SK-N-SH treated with all-trans-retinoic acid at 6 μM for 48 hours (cell line): ENCODE results near the gene LRRC7.

Experiments used
- ATAC-seq: fragments of 200-7000 bp; cut with Tn5 transposase; 3 replicates; pipeline ENCODE4 v1.9.1; 2020; ENCODE audit warnings: mild to moderate bottlenecking, moderate library complexity
- ARNTL ChIP-seq: fragments of 450-650 bp; formaldehyde crosslinking; IDR thresholded peaks from 2 replicates; pipeline ENCODE4 v1.5.0; 2020; ENCODE audit warnings: low read depth, mild to moderate bottlenecking, moderate library complexity, borderline replicate concordance
- CSDC2 ChIP-seq: fragments of 250-450 bp; sonication (Bioruptor Pico); IDR thresholded peaks from 2 replicates; pipeline ENCODE4 v1.5.0; 2020; ENCODE audit warnings: mild to moderate bottlenecking, moderate library complexity
- ESRRG ChIP-seq: fragments of 250-450 bp; sonication (Bioruptor Pico); IDR thresholded peaks from 2 replicates; pipeline ENCODE4 v1.6.1; 2021; ENCODE audit warnings: mild to moderate bottlenecking
- GLIS3 ChIP-seq: fragments of 250-450 bp; sonication (Bioruptor Pico); IDR thresholded peaks from 2 replicates; pipeline ENCODE4 v1.5.0; 2020; ENCODE audit warnings: mild to moderate bottlenecking, moderate library complexity
- ISL1 ChIP-seq: fragments of 250-450 bp; sonication (Bioruptor Pico); IDR thresholded peaks from 2 replicates; pipeline ENCODE4 v2.1.2; 2022; ENCODE audit warnings: mild to moderate bottlenecking, moderate library complexity
- OSR1 ChIP-seq: fragments of 250-450 bp; sonication (Bioruptor Pico); IDR thresholded peaks from 2 replicates; pipeline ENCODE4 v1.8.0; 2022; ENCODE audit warnings: moderate library complexity, mild to moderate bottlenecking, inconsistent platforms
- PPARA ChIP-seq: fragments of 250-450 bp; sonication (Bioruptor Pico); IDR thresholded peaks from 2 replicates; pipeline ENCODE4 v1.5.0; 2020; ENCODE audit warnings: mild to moderate bottlenecking, borderline replicate concordance
- RARB ChIP-seq: fragments of 250-450 bp; sonication (Bioruptor Pico); IDR thresholded peaks from 2 replicates; pipeline ENCODE4 v1.8.0; 2021; ENCODE audit warnings: mild to moderate bottlenecking, moderate library complexity
- SNAI2 ChIP-seq: fragments of 250-450 bp; sonication (Bioruptor Pico); IDR thresholded peaks from 2 replicates; pipeline ENCODE4 v1.5.0; 2020; ENCODE audit warnings: mild to moderate bottlenecking, moderate library complexity
- TCF4 ChIP-seq: fragments of 250-450 bp; sonication (Bioruptor Pico); IDR thresholded peaks from 2 replicates; pipeline ENCODE4 v1.8.0; 2021; ENCODE audit warnings: mild to moderate bottlenecking, moderate library complexity, borderline replicate concordance
- TOX ChIP-seq: fragments of 250-450 bp; sonication (Bioruptor Pico); IDR thresholded peaks from 2 replicates; pipeline ENCODE4 v1.8.0; 2021; ENCODE audit warnings: mild to moderate bottlenecking, moderate library complexity, borderline replicate concordance
- ZC3H10 ChIP-seq: fragments of 250-450 bp; sonication (Bioruptor Pico); IDR thresholded peaks from 2 replicates; pipeline ENCODE4 v1.5.1; 2021; ENCODE audit warnings: mild to moderate bottlenecking, moderate library complexity
- ZFP3 ChIP-seq: fragments of 250-450 bp; sonication (Bioruptor Pico); IDR thresholded peaks from 2 replicates; pipeline ENCODE4 v1.5.0; 2020; ENCODE audit warnings: mild to moderate bottlenecking, moderate library complexity
- ZFP30 ChIP-seq: fragments of 450-650 bp; formaldehyde crosslinking; IDR thresholded peaks from 2 replicates; pipeline ENCODE4 v1.5.0; 2022; ENCODE audit warnings: mild to moderate bottlenecking, moderate library complexity
- ZNF565 ChIP-seq: fragments of 450-650 bp; formaldehyde crosslinking; conservative IDR thresholded peaks from 2 replicates; pipeline ENCODE4 v1.5.0; 2020; ENCODE audit warnings: low read depth, mild to moderate bottlenecking, moderate library complexity
- ZNF70 ChIP-seq: fragments of 450-650 bp; formaldehyde crosslinking; IDR thresholded peaks from 2 replicates; pipeline ENCODE4 v1.5.0; 2020; ENCODE audit warnings: mild to moderate bottlenecking, moderate library complexity
- ZNF8 ChIP-seq: fragments of 450-650 bp; formaldehyde crosslinking; IDR thresholded peaks from 2 replicates; pipeline ENCODE4 v1.5.0; 2020; ENCODE audit warnings: mild to moderate bottlenecking, moderate library complexity
- TF ChIP-seq, protein P1 (sequence below): fragments of 250-450 bp; sonication (Bioruptor Pico); IDR thresholded peaks from 2 replicates; pipeline ENCODE4 v1.8.0; 2021; ENCODE audit warnings: low read depth, mild to moderate bottlenecking, moderate library complexity, borderline replicate concordance
- TF ChIP-seq, protein P2 (sequence below): fragments of 250-450 bp; sonication (Bioruptor Pico); IDR thresholded peaks from 2 replicates; pipeline ENCODE4 v1.5.0; 2020; ENCODE audit warnings: mild to moderate bottlenecking, moderate library complexity
- TF ChIP-seq, protein P3 (sequence below): fragments of 250-450 bp; sonication (Bioruptor Pico); IDR thresholded peaks from 2 replicates; pipeline ENCODE4 v1.5.1; 2020; ENCODE audit warnings: low read depth, mild to moderate bottlenecking, moderate library complexity
- TF ChIP-seq, protein P4 (sequence below): fragments of 250-450 bp; sonication (Bioruptor Pico); IDR thresholded peaks from 2 replicates; pipeline ENCODE4 v1.8.0; 2020; ENCODE audit warnings: mild to moderate bottlenecking, moderate library complexity, borderline replicate concordance

LRRC7 gene

DNA sequence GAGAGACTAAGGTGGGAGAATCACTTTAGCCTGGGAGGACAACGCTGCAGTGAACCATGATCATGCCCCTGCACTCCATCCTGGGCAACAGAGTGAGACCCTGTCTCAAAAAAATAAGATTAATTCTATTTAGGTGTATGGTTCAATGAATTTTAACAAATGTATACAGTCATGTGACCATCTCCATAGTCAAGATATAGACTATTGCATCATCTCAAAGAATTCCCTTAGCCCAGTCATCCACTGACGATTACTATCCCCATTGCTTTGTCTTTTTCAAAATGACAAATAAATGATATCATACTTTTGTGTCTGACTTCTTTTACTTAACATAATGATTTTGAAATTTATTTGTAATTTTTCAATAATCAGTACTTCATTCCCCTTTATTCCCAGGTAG lies 260.0 kb downstream of the LRRC7 start:
- ATAC-seq = no peak
- TF ChIP-seq, protein P1, sequence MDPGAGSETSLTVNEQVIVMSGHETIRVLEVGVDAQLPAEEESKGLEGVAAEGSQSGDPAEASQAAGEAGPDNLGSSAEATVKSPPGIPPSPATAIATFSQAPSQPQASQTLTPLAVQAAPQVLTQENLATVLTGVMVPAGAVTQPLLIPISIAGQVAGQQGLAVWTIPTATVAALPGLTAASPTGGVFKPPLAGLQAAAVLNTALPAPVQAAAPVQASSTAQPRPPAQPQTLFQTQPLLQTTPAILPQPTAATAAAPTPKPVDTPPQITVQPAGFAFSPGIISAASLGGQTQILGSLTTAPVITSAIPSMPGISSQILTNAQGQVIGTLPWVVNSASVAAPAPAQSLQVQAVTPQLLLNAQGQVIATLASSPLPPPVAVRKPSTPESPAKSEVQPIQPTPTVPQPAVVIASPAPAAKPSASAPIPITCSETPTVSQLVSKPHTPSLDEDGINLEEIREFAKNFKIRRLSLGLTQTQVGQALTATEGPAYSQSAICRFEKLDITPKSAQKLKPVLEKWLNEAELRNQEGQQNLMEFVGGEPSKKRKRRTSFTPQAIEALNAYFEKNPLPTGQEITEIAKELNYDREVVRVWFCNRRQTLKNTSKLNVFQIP (CRISPR knock-in tag) = no peak
- TF ChIP-seq ARNTL (no peak), RARB (CRISPR knock-in tag) (no peak), ZFP30 (CRISPR knock-in tag) (no peak), SNAI2 (no peak), ZNF565 (CRISPR knock-in tag) (no peak), TCF4 (CRISPR knock-in tag) (no peak), CSDC2 (CRISPR knock-in tag) (no peak), ZFP3 (CRISPR knock-in tag) (no peak), ZNF8 (CRISPR knock-in tag) (no peak), TOX (CRISPR knock-in tag) (no peak), PPARA (CRISPR knock-in tag) (no peak), ESRRG (CRISPR knock-in tag) (no peak), ZC3H10 (CRISPR knock-in tag) (no peak), OSR1 (CRISPR knock-in tag) (no peak), ZNF70 (CRISPR knock-in tag) (no peak)
- TF ChIP-seq, protein P2, sequence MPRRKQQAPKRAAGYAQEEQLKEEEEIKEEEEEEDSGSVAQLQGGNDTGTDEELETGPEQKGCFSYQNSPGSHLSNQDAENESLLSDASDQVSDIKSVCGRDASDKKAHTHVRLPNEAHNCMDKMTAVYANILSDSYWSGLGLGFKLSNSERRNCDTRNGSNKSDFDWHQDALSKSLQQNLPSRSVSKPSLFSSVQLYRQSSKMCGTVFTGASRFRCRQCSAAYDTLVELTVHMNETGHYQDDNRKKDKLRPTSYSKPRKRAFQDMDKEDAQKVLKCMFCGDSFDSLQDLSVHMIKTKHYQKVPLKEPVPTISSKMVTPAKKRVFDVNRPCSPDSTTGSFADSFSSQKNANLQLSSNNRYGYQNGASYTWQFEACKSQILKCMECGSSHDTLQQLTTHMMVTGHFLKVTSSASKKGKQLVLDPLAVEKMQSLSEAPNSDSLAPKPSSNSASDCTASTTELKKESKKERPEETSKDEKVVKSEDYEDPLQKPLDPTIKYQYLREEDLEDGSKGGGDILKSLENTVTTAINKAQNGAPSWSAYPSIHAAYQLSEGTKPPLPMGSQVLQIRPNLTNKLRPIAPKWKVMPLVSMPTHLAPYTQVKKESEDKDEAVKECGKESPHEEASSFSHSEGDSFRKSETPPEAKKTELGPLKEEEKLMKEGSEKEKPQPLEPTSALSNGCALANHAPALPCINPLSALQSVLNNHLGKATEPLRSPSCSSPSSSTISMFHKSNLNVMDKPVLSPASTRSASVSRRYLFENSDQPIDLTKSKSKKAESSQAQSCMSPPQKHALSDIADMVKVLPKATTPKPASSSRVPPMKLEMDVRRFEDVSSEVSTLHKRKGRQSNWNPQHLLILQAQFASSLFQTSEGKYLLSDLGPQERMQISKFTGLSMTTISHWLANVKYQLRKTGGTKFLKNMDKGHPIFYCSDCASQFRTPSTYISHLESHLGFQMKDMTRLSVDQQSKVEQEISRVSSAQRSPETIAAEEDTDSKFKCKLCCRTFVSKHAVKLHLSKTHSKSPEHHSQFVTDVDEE (CRISPR knock-in tag) = no peak
- TF ChIP-seq, protein P3, sequence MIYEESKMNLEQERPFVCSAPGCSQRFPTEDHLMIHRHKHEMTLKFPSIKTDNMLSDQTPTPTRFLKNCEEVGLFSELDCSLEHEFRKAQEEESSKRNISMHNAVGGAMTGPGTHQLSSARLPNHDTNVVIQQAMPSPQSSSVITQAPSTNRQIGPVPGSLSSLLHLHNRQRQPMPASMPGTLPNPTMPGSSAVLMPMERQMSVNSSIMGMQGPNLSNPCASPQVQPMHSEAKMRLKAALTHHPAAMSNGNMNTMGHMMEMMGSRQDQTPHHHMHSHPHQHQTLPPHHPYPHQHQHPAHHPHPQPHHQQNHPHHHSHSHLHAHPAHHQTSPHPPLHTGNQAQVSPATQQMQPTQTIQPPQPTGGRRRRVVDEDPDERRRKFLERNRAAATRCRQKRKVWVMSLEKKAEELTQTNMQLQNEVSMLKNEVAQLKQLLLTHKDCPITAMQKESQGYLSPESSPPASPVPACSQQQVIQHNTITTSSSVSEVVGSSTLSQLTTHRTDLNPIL (CRISPR knock-in tag) = no peak
- TF ChIP-seq, protein P4, sequence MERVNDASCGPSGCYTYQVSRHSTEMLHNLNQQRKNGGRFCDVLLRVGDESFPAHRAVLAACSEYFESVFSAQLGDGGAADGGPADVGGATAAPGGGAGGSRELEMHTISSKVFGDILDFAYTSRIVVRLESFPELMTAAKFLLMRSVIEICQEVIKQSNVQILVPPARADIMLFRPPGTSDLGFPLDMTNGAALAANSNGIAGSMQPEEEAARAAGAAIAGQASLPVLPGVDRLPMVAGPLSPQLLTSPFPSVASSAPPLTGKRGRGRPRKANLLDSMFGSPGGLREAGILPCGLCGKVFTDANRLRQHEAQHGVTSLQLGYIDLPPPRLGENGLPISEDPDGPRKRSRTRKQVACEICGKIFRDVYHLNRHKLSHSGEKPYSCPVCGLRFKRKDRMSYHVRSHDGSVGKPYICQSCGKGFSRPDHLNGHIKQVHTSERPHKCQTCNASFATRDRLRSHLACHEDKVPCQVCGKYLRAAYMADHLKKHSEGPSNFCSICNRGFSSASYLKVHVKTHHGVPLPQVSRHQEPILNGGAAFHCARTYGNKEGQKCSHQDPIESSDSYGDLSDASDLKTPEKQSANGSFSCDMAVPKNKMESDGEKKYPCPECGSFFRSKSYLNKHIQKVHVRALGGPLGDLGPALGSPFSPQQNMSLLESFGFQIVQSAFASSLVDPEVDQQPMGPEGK (CRISPR knock-in tag) = no peak

DNA sequence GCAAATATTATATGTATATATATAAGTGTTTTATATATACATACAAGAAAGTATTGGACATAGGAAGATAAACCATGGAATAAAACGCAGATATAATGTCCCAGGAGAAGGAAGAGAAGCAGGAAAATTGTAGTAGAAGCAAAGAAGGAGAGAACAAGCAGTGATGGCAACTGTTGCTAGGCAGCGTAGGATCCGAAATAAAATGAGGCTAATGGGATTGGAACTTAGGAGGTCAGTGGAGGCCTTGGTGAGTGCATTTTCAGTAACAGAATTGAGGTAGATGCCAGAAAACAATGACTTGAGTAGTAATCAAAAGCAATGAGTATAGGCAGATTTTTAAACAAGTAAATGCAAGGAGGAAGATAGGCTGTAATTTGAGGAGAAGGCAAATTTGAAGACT lies 265.8 kb downstream of the LRRC7 start:
- no peak for ATAC-seq
- TF ChIP-seq RARB (CRISPR knock-in tag) (no peak), GLIS3 (CRISPR knock-in tag) (no peak)
- TF ChIP-seq, protein P2 (CRISPR knock-in tag) = no peak

DNA sequence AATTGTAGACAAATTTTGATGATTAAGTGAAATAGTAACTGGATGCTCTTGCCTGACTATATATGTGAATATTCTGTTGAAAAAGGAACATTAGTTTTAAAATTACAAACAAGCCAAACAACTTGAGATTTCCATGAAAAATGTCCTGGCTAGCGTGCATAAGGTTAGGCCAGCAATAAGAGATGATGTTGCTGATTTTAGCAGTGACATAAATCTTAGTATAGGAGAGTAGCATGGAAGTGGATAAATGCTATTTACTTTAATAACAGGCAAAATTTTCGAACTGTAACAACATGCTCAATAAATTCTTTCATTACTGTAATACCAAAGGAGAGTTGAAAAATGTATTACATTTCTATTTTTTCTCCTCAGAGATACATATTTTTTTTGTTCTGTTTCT lies 266.6 kb downstream of the LRRC7 start:
- no peak for ATAC-seq
- TF ChIP-seq ESRRG (CRISPR knock-in tag) = no peak
- TF ChIP-seq, protein P1 (CRISPR knock-in tag) = no peak
- TF ChIP-seq PPARA (CRISPR knock-in tag) = no peak
- no peak for TF ChIP-seq TCF4 (CRISPR knock-in tag)
- TF ChIP-seq RARB (CRISPR knock-in tag) = no peak
- no peak for TF ChIP-seq OSR1 (CRISPR knock-in tag)
- no peak for TF ChIP-seq ISL1 (CRISPR knock-in tag)
- no peak for TF ChIP-seq ARNTL
- TF ChIP-seq, protein P4 (CRISPR knock-in tag) = no peak
- TF ChIP-seq SNAI2 = no peak
- TF ChIP-seq TOX (CRISPR knock-in tag) = no peak
- TF ChIP-seq ZC3H10 (CRISPR knock-in tag) = no peak
- no peak for TF ChIP-seq ZNF8 (CRISPR knock-in tag)
- TF ChIP-seq ZFP3 (CRISPR knock-in tag) = no peak
- TF ChIP-seq, protein P3 (CRISPR knock-in tag) = no peak
- TF ChIP-seq ZNF70 (CRISPR knock-in tag) = no peak
